Measurements from ENCODE around the gene NUFIP2. TPM values are rescaled to one million over a fixed set of nuclear protein-coding genes. Genes with fewer than 3 reads are reported as not detected.

Gene NUFIP2
- total and polyA plus RNA-seq, 12 donors, result 7.1 to 58.3 (median 39.3) TPM

- Histone ChIP-seq H3K27me3 (no peaks in the 10 kb centered on the region), H3K36me3 (peaks cover 0 to 68% (median 20%) of the 10 kb centered on the region in 9 donors), H3K4me3 (no peak overlapping the region), H3K27ac (peak overlapping the region in 7 of 10 donors; percentile 9 to 68 (median 36)), H3K4me1 (peaks cover 5 to 53% (median 39%) of the 10 kb centered on the region in 9 donors), H3K9me3 (no peaks in the 10 kb centered on the region)
- intact Hi-C loops (cut with DNase I), result loop anchor here in 1 of 10 donors (5.0 kb wide), 1 partner anchor 35 kb away; the partner anchor contains the start of gene NUFIP2
- ATAC-seq (no peak), DNase-seq (no peak)
- TF ChIP-seq CTCF (IDR thresholded peaks at IDR 0.05), result no peak
- WGBS, 2 donors, result 81 to 92% methylated on average over 3 of the region's 3 CpGs
Observed at GRCh38 chr17:29257756-29258155, 36.2 kb downstream of the NUFIP2 start.

GRCh38 chr17:29256735-29257466 lies 37.0 kb downstream of the NUFIP2 start:
- Histone ChIP-seq H3K9me3 (no peaks in the 10 kb centered on the region), H3K4me3 (peak overlapping the region in 3 of 10 donors; percentile 5 to 9 (median 7)), H3K27ac (peak overlapping the region in 8 of 10 donors; percentile 29 to 68 (median 46)), H3K36me3 (peaks cover 0 to 62% (median 15%) of the 10 kb centered on the region in 9 donors), H3K27me3 (no peaks in the 10 kb centered on the region), H3K4me1 (peaks cover 5 to 57% (median 39%) of the 10 kb centered on the region in 9 donors)
- TF ChIP-seq CTCF (IDR thresholded peaks at IDR 0.05), result no peak
- 53 to 60% methylated on average over 8 of the region's 8 CpGs for WGBS, 2 donors
- DNase-seq (no peak), ATAC-seq (peak in 6 of 8 donors; percentile 28 to 76 (median 65))
- intact Hi-C loops (cut with DNase I), result loop anchor here in 1 of 10 donors (5.0 kb wide), 1 partner anchor 35 kb away; the partner anchor contains the start of gene NUFIP2

- Histone ChIP-seq H3K4me3 (no peak overlapping the region), H3K9me3 (no peaks in the 10 kb centered on the region), H3K36me3 (peaks cover 0 to 56% (median 12%) of the 10 kb centered on the region in 9 donors), H3K27ac (peak overlapping the region in 6 of 10 donors; percentile 1 to 68 (median 46)), H3K27me3 (no peaks in the 10 kb centered on the region), H3K4me1 (peaks cover 5 to 57% (median 39%) of the 10 kb centered on the region in 9 donors)
- no peak for DNase-seq
- no peak for ATAC-seq
- intact Hi-C loops (cut with DNase I), result loop anchor here in 1 of 10 donors (5.0 kb wide), 1 partner anchor 36 kb away; the partner anchor contains the start of gene NUFIP2
- TF ChIP-seq CTCF (IDR thresholded peaks at IDR 0.05), result no peak
- WGBS, 2 donors, result 77 to 82% methylated on average over 4 of the region's 4 CpGs
Observed at GRCh38 chr17:29255926-29256522, 37.9 kb downstream of the NUFIP2 start.

GRCh38 chr17:29253037-29253436 lies 40.9 kb downstream of the NUFIP2 start:
- no peak for TF ChIP-seq CTCF (IDR thresholded peaks at IDR 0.05)
- no peak for ATAC-seq
- Histone ChIP-seq H3K36me3 (peaks cover 0 to 34% (median 0%) of the 10 kb centered on the region in 9 donors), H3K27me3 (no peaks in the 10 kb centered on the region), H3K4me3 (no peak overlapping the region), H3K9me3 (no peaks in the 10 kb centered on the region), H3K4me1 (peaks cover 5 to 45% (median 33%) of the 10 kb centered on the region in 9 donors), H3K27ac (no peak overlapping the region)
- 92 to 95% methylated on average over 2 of the region's 2 CpGs for WGBS, 2 donors
- intact Hi-C loops (cut with DNase I), result no loop called here
- no peak for DNase-seq

Data from heart right ventricle (tissue), 16 donors.